ENCODE results near the gene NWD2.

Gene NWD2

DNA sequence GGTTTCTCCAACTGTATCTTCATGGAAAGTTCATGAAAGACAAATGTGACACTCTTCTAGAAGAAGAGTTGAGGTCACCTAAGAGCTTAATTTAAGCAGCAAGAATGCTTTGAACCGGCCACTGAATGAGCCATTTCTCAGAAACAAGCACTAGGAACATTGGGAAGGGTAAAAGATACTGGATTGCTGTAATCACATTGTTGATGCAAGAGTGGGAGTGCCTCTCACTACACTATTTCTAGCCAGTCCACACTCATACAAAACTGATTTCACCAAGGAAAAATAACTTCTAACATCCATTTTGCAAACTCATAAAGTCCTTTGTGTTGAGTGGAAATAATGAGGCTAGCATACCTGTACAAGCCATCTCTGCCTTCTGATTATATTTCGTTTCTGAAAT, 221.3 kb downstream of the NWD2 start:
- H3K36me3 Mint-ChIP-seq (ENCODE audit: low read depth): no peaks in the 10 kb centered on the region
- no peak overlapping the region for H3K27ac Mint-ChIP-seq
- H3K9me3 Mint-ChIP-seq: no peaks in the 10 kb centered on the region
- no peak for DNase-seq (ENCODE audit: low spot score)
- H3K4me3 Mint-ChIP-seq: no peak overlapping the region
- peaks cover 15% of the 10 kb centered on the region for H3K27me3 Mint-ChIP-seq (ENCODE audit: low read depth)
- H3K4me1 Mint-ChIP-seq (ENCODE audit: low read depth): no peaks in the 10 kb centered on the region

DNA sequence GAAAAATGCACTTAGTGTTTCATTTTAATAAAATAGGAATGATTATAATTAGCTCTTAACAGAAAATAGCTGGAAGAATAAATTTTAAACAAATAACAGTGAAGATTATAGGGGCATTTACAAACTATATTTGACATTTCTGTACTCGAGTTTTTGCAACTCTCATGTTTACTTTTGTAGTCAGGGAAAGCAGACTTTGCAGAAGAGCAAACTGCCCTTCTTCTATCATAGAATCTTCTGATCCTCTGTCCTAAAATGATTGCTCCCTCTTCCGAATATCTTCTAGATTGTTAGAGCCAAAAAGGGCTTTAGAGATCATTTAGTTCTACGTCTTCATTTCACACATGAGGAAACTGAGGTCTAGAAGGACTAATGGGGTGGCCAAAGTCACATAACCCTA, 222.7 kb downstream of the NWD2 start:
- Mint-ChIP-seq H3K4me1 (ENCODE audit: low read depth) (no peaks in the 10 kb centered on the region), H3K9me3 (no peaks in the 10 kb centered on the region)

DNA sequence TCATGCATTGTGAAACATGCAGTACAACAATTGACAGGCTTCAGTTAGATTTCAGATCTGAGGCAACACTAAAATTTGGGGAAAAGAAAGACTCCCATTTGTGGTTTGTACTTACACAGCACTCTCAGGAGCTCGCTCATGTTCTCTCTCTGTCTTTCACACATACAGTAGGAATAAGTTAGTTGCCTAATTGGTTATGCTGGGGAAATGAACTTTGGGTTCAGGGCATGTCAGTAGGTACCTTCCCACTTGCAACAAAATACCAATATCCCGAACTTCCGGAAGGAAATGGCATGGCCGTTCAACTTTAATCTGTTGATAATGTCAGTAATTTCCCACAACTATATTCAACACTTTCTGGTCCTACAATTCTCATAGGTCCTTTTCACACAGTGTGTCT, 223.3 kb downstream of the NWD2 start:
- Mint-ChIP-seq H3K27me3 (ENCODE audit: low read depth) (peaks cover 17% of the 10 kb centered on the region), H3K4me1 (ENCODE audit: low read depth) (no peaks in the 10 kb centered on the region), H3K4me3 (no peak overlapping the region), H3K27ac (no peak overlapping the region), H3K36me3 (ENCODE audit: low read depth) (no peaks in the 10 kb centered on the region), H3K9me3 (no peaks in the 10 kb centered on the region)
- no peak for DNase-seq (ENCODE audit: low spot score)

More for the DNA sequence above, 222.7 kb downstream of the NWD2 start:
- Mint-ChIP-seq H3K27ac (no peak overlapping the region), H3K36me3 (ENCODE audit: low read depth) (no peaks in the 10 kb centered on the region), H3K4me3 (no peak overlapping the region), H3K27me3 (ENCODE audit: low read depth) (peaks cover 14% of the 10 kb centered on the region)
- no peak for DNase-seq (ENCODE audit: low spot score)

DNA sequence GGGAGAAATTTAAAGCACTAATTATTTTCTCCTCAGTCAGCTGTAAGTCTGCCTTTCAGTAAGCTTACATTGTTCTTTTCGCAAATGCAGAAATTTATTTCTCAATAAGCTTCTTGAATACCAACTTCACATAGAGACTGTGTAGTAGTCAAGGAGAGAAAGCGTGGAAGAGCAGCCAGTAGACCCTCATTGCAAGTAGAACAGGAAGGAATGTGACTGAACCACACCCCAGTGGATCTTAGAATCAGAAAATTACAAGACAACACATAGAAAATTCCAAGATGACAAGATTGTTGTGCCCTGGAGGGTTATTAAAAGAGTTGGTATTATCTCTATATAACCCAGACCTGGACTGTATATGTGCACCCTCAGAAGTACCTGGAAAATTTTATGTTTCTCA, 224.7 kb downstream of the NWD2 start:
- no peaks in the 10 kb centered on the region for H3K36me3 Mint-ChIP-seq (ENCODE audit: low read depth)
- no peak for DNase-seq (ENCODE audit: low spot score)
- H3K27me3 Mint-ChIP-seq (ENCODE audit: low read depth): peaks cover 21% of the 10 kb centered on the region
- no peak overlapping the region for H3K4me3 Mint-ChIP-seq
- H3K27ac Mint-ChIP-seq: no peak overlapping the region
- no peaks in the 10 kb centered on the region for H3K4me1 Mint-ChIP-seq (ENCODE audit: low read depth)
- H3K9me3 Mint-ChIP-seq: no peaks in the 10 kb centered on the region

DNA sequence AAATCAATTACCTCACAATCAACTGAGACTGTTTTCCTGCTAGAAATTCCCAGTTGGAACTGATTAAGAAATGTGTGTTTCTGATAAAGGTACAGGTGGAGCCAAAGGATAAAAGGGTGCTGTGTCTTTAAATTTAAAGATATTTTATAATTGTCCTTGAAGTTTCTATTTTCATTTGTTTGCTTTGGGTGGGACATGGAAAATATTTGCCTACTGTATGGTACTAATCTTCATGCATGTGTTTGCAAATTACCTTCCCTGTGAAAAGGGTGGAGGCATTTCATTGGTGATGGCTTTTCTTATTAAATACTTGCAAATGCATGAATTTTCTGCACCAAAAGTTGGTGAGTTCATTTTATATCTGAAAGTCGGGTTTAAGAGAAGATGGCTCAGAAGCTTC, 225.7 kb downstream of the NWD2 start:
- H3K27ac Mint-ChIP-seq: no peak overlapping the region
- H3K4me1 Mint-ChIP-seq (ENCODE audit: low read depth): no peaks in the 10 kb centered on the region
- H3K27me3 Mint-ChIP-seq (ENCODE audit: low read depth): peaks cover 21% of the 10 kb centered on the region
- DNase-seq (ENCODE audit: low spot score): no peak
- H3K9me3 Mint-ChIP-seq: no peaks in the 10 kb centered on the region
- no peaks in the 10 kb centered on the region for H3K36me3 Mint-ChIP-seq (ENCODE audit: low read depth)
- H3K4me3 Mint-ChIP-seq: no peak overlapping the region

DNA sequence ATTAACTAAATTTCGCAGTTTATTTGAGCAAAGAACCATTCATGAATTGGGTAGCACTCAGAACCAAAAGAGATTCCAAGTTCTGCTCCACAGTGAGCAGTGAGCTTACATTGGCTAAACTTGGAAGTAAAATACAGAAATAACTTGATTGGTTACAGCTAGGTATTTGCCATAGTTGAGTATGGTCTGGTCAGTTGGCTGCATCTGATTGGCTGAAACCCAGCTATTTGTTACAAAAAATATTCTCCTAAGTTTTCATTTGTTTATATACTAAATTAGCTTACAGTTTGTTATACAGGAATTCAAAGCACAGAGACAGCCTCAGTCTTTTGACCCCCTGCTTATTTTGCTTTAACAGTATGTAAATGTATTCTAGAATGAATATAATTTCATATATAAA, 226.6 kb downstream of the NWD2 start:
- H3K4me3 Mint-ChIP-seq: no peak overlapping the region
- H3K27ac Mint-ChIP-seq: no peak overlapping the region

DNA sequence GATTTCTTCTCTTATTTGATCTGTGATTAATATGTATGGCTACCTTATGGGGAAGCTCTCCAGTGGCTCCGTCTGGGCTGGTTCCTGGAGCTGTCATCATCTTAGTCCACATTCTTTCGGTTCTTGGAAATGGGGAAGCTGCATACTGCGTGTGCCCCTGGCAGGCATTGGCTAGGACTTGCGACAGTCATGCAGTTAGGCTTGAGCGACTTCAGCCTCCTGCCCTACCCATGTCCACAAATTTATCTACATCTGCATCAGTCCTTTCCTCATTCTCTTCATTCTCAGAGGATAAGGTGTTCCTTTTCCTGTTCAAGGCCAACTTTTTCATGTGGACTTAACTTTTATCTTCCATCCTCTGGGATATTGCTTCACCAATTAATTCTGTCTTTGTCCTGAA, 227.4 kb downstream of the NWD2 start:
- peaks cover 24% of the 10 kb centered on the region for H3K27me3 Mint-ChIP-seq (ENCODE audit: low read depth)
- H3K36me3 Mint-ChIP-seq (ENCODE audit: low read depth): no peaks in the 10 kb centered on the region
- no peak for DNase-seq (ENCODE audit: low spot score)
- H3K9me3 Mint-ChIP-seq: no peaks in the 10 kb centered on the region
- no peaks in the 10 kb centered on the region for H3K4me1 Mint-ChIP-seq (ENCODE audit: low read depth)
- H3K27ac Mint-ChIP-seq: no peak overlapping the region
- no peak overlapping the region for H3K4me3 Mint-ChIP-seq

More for the DNA sequence above, 226.6 kb downstream of the NWD2 start:
- DNase-seq (ENCODE audit: low spot score): no peak
- H3K4me1 Mint-ChIP-seq (ENCODE audit: low read depth): no peaks in the 10 kb centered on the region
- peaks cover 21% of the 10 kb centered on the region for H3K27me3 Mint-ChIP-seq (ENCODE audit: low read depth)
- H3K9me3 Mint-ChIP-seq: no peaks in the 10 kb centered on the region
- no peaks in the 10 kb centered on the region for H3K36me3 Mint-ChIP-seq (ENCODE audit: low read depth)

DNA sequence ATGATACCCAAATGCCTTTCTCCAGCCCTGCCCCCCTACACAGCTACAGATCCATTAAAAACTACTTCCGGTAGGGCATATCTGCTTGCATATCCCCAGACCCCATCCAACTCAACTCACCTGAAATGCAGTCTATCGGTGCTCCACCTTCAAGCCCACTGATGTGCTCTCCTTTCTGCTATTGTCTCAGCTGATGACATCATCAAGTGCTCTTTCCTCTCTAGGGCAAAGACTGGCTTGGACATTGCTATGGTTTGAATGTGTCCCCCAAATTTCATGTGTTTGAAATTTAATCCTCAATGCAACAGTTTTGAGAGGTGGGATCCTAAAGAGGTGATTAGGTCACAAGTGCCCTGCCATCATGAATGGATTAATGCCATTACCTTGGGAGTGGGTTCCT, 229.3 kb downstream of the NWD2 start:
- peaks cover 29% of the 10 kb centered on the region for H3K27me3 Mint-ChIP-seq (ENCODE audit: low read depth)
- no peaks in the 10 kb centered on the region for H3K4me1 Mint-ChIP-seq (ENCODE audit: low read depth)
- no peak overlapping the region for H3K4me3 Mint-ChIP-seq
- H3K27ac Mint-ChIP-seq: no peak overlapping the region
- no peaks in the 10 kb centered on the region for H3K36me3 Mint-ChIP-seq (ENCODE audit: low read depth)
- no peak for DNase-seq (ENCODE audit: low spot score)
- H3K9me3 Mint-ChIP-seq: no peaks in the 10 kb centered on the region

DNA sequence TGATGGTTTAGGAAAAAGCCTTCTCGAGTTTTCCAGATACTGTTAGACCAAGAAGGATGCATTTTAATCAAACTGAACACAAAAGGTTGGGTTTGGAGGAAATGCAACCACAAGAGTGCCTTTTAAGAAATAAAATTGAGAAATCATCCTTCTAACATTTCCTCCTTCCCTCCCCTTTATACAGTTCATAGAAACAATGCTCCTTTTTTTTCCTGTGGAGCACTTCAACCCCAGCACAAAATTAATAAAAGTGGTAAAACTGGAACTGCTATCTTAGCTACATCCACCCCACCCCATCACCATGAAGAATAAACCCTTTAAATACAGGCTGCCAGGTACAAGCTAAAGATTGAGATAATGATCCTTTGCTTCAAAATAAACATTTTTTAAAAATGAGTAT, 230.5 kb downstream of the NWD2 start:
- no peak overlapping the region for H3K27ac Mint-ChIP-seq
- no peaks in the 10 kb centered on the region for H3K36me3 Mint-ChIP-seq (ENCODE audit: low read depth)
- DNase-seq (ENCODE audit: low spot score): no peak
- H3K4me1 Mint-ChIP-seq (ENCODE audit: low read depth): no peaks in the 10 kb centered on the region
- H3K4me3 Mint-ChIP-seq: no peak overlapping the region
- H3K27me3 Mint-ChIP-seq (ENCODE audit: low read depth): peaks cover 25% of the 10 kb centered on the region
- H3K9me3 Mint-ChIP-seq: no peaks in the 10 kb centered on the region

DNA sequence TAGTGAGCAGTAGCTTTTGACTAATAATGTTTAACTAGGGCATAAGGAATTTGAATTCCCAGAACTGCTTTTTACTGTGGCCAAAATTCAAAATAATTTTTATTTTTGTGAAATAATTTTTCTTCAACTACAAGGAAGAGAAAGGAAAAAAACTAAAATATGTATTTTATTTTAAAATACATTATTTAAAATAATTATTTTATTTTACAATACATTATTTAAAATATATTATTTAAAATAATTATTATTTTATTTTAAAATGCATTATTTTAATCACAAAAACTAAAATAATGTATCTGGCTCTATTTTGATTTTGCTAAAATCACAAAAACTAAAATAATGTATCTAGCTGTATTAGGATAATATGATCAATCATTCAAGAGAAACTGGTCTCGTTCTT, 231.2 kb downstream of the NWD2 start:
- peaks cover 23% of the 10 kb centered on the region for H3K27me3 Mint-ChIP-seq (ENCODE audit: low read depth)
- H3K4me1 Mint-ChIP-seq (ENCODE audit: low read depth): no peaks in the 10 kb centered on the region
- no peaks in the 10 kb centered on the region for H3K36me3 Mint-ChIP-seq (ENCODE audit: low read depth)
- DNase-seq (ENCODE audit: low spot score): no peak
- no peak overlapping the region for H3K27ac Mint-ChIP-seq
- H3K9me3 Mint-ChIP-seq: no peaks in the 10 kb centered on the region
- no peak overlapping the region for H3K4me3 Mint-ChIP-seq

DNA sequence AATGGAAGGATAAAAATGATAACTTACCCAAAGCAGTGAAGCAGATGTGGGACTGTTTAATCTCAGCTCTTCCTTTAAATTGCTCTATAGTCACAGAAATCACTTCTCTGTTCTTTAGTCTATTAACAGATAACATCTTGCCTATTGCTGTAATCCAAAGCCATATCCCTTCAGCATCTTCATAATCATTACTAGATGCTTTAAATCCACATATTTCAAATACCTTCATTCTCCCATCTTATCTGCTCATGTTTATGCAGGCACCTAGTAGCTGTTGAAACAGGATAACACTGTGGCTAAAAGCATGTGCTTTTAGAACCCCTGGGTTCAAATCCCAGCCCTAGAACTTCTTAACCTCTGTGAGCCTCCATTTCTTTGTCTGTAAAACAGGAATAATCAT, 231.7 kb downstream of the NWD2 start:
- no peaks in the 10 kb centered on the region for H3K4me1 Mint-ChIP-seq (ENCODE audit: low read depth)
- H3K27me3 Mint-ChIP-seq (ENCODE audit: low read depth): peaks cover 23% of the 10 kb centered on the region
- no peaks in the 10 kb centered on the region for H3K36me3 Mint-ChIP-seq (ENCODE audit: low read depth)
- no peak overlapping the region for H3K27ac Mint-ChIP-seq
- H3K4me3 Mint-ChIP-seq: no peak overlapping the region
- no peak for DNase-seq (ENCODE audit: low spot score)
- no peaks in the 10 kb centered on the region for H3K9me3 Mint-ChIP-seq

DNA sequence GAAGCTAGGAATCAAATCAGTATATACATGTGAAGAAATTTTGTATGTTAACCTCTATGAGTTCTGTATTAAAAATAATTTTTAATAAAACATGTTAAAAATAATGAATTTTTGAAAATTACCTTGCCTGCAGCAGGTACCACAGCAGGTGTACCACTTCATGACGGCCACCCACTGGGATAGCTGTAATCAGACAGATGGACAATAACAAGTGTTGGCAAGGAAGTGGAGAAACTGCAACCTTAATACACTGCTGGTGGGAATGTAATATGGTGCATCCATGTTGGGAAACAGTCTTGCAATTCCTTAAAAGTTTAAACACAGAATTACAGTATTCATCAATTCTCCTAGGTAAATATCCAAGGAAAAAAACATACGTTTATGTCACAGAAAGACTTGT, 232.1 kb downstream of the NWD2 start:
- no peak overlapping the region for H3K27ac Mint-ChIP-seq
- no peaks in the 10 kb centered on the region for H3K36me3 Mint-ChIP-seq (ENCODE audit: low read depth)
- H3K4me1 Mint-ChIP-seq (ENCODE audit: low read depth): no peaks in the 10 kb centered on the region
- peaks cover 3% of the 10 kb centered on the region for H3K9me3 Mint-ChIP-seq
- H3K27me3 Mint-ChIP-seq (ENCODE audit: low read depth): peaks cover 23% of the 10 kb centered on the region
- no peak overlapping the region for H3K4me3 Mint-ChIP-seq
- DNase-seq (ENCODE audit: low spot score): no peak

DNA sequence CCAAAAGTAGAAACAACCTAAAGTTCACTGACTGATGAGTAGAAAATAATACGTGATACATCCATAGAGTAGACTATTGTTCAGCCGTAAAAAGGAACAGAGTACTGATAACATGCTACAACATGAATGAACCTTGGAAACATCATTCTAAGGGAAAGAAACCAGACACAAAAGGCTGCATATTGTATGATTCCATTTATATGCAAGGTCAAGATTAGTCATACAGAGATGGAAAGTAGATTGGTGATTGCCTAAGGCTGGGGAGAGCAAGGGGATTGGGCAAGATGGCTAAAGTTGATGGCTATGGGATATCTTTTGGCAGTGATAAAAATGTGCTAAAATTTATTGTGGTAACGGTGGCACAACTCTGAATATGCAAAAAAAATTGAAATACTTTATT, 232.6 kb downstream of the NWD2 start:
- no peak for DNase-seq (ENCODE audit: low spot score)

DNA sequence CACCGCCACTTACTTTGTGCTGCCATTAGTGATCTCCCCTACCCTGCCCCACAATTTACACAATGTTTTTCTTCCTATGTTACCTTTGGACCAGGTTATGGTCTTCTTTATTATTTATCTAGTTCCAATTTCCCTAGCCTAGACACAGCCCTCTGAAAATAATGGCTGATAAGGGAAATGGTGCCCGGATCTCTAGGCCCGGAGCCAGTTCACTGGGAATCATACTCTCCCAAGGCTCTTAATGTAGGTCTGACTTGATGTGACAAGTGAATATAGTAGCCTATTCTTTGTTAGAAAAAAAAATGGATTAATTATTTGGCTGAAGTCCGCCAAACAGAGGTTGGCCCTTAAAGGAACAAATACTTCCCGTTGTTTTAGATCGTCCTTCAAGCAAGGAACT, 233.6 kb downstream of the NWD2 start:
- H3K27me3 Mint-ChIP-seq (ENCODE audit: low read depth): peaks cover 15% of the 10 kb centered on the region
- H3K27ac Mint-ChIP-seq: no peak overlapping the region
- H3K9me3 Mint-ChIP-seq: peaks cover 6% of the 10 kb centered on the region
- H3K36me3 Mint-ChIP-seq (ENCODE audit: low read depth): no peaks in the 10 kb centered on the region
- H3K4me3 Mint-ChIP-seq: no peak overlapping the region
- DNase-seq (ENCODE audit: low spot score): no peak
- no peaks in the 10 kb centered on the region for H3K4me1 Mint-ChIP-seq (ENCODE audit: low read depth)

More for the DNA sequence above, 232.6 kb downstream of the NWD2 start:
- no peaks in the 10 kb centered on the region for H3K4me1 Mint-ChIP-seq (ENCODE audit: low read depth)
- peaks cover 6% of the 10 kb centered on the region for H3K9me3 Mint-ChIP-seq
- H3K36me3 Mint-ChIP-seq (ENCODE audit: low read depth): no peaks in the 10 kb centered on the region
- no peak overlapping the region for H3K4me3 Mint-ChIP-seq
- peaks cover 19% of the 10 kb centered on the region for H3K27me3 Mint-ChIP-seq (ENCODE audit: low read depth)
- no peak overlapping the region for H3K27ac Mint-ChIP-seq

DNA sequence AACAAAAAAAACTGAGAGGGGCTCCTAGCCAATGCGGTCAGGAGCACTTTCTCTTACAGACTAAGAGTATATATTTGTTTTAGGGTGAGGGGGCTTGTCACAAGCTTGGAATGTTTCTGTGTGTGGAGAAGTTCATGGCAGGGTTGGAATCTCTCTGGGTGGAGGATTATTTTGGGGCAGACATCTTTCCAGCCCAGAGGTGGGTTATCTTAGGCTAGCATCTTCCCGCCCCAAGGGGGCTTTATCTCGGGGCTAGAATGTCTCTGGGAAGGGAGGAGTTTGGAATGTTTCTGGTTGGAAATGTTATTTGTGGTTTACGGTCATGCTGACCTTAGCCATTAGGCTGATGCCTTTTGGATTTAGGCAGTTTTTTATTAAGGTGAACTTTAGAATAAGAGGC, 236.0 kb downstream of the NWD2 start:
- Mint-ChIP-seq H3K27me3 (ENCODE audit: low read depth) (peaks cover 12% of the 10 kb centered on the region), H3K4me1 (ENCODE audit: low read depth) (no peaks in the 10 kb centered on the region), H3K4me3 (no peak overlapping the region), H3K9me3 (peaks cover 6% of the 10 kb centered on the region), H3K36me3 (ENCODE audit: low read depth) (no peaks in the 10 kb centered on the region), H3K27ac (no peak overlapping the region)
- DNase-seq (ENCODE audit: low spot score): no peak
